Effector CD4-positive, alpha-beta T cell (primary cell): Measurements from ENCODE around the gene ZCCHC9.

Experiments used
- DNase-seq: peaks from one replicate; pipeline ENCODE4 v3.0.0-alpha.2; 2020

The ZCCHC9 gene

DNA sequence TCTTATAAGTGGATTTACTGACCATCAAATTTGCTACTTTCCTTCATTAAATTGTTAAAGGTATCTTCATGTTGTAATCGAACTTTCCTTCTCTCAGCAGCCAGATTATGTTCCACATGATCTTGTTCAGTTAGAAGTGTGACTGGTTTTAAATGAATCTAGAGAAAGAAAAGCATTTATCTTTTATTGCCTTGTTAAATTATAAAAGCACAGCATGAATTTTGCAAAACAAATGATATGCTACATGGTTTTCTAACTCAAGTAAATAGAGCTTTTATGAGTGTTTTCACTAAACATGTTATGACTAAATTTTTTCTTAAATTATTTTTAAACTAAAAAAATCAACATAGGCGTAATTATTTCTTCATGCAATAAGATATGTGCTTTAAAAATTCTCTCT lies 58.5 kb downstream of the ZCCHC9 start:
- DNase-seq, result no peak

- DNase-seq, result no peak
Measured at GRCh38 chr5:81360640-81361039, 59.3 kb downstream of the ZCCHC9 start.

DNA sequence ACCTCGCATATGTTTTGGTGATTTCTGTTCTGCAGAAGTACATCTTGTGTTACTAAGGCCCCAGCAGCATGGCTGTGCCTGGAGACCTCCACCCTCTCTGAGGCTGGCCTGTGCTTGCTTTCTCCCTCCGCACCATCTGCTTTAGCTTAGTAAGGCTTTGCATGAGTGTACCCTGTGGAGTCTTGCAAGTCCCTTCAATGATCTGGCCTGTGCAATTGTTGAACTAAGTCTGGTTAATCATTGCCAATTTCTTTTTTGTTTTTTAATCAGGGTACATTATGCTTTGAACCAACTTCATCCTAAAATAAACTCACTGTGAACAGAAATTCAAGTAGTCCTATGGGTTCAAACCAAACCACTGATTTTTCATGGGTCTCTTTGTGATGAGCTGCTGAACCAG lies 60.2 kb downstream of the ZCCHC9 start:
- DNase-seq, result no peak
